Loucy (cell line): ENCODE results near the gene TAS2R40.
A peak's percentile ranks its signal among the peaks of the same experiment; 100 is the strongest.
"Not testable (repeated sequence)": the region's sequence is repeated elsewhere in the genome, so short reads cannot be mapped to it uniquely, and the experiment has no call there.

Source experiments
- H2AFZ ChIP-seq: fragments of 200-600 bp; sonication (generic); 2 replicates; pipeline ENCODE4 v1.6.0; 2016; ENCODE audit warnings: antibody characterized with exemption, mild to moderate bottlenecking, low read length, moderate library complexity
- H3F3A ChIP-seq: fragments of 200-600 bp; 2 replicates; pipeline ENCODE4 v1.6.0; 2016; ENCODE audit warnings: antibody characterized with exemption, low read depth, mild to moderate bottlenecking
- H3K27me3 ChIP-seq: fragments of 200-600 bp; sonication (generic); 2 replicates; pipeline ENCODE4 v1.6.1; 2014; ENCODE audit warnings: low read length, mild to moderate bottlenecking; ENCODE audit not compliant: insufficient read depth, poor library complexity, severe bottlenecking
- H3K36me3 ChIP-seq: fragments of 200-600 bp; sonication (generic); 2 replicates; pipeline ENCODE4 v1.6.1; 2016; ENCODE audit warnings: low read length; ENCODE audit not compliant: insufficient read depth
- H3K4me1 ChIP-seq: fragments of 200-600 bp; sonication (generic); 2 replicates; pipeline ENCODE4 v1.5.1; 2014; ENCODE audit warnings: low read length, mild to moderate bottlenecking; ENCODE audit not compliant: insufficient read depth, poor library complexity, severe bottlenecking
- H3K4me2 ChIP-seq: fragments of 200-600 bp; sonication (generic); 2 replicates; pipeline ENCODE4 v1.6.0; 2014; ENCODE audit warnings: antibody characterized with exemption, low read length, low read depth, mild to moderate bottlenecking; ENCODE audit not compliant: poor library complexity, severe bottlenecking
- H3K4me3 ChIP-seq: fragments of 200-600 bp; sonication (generic); 2 replicates; pipeline ENCODE4 v1.5.1; 2014; ENCODE audit warnings: low read length, mild to moderate bottlenecking, mixed read lengths; ENCODE audit not compliant: poor library complexity, severe bottlenecking
- H3K79me2 ChIP-seq: fragments of 200-600 bp; sonication (generic); 2 replicates; pipeline ENCODE4 v1.6.1; 2014; ENCODE audit warnings: low read length; ENCODE audit not compliant: insufficient read depth
- H3K9ac ChIP-seq: fragments of 200-600 bp; sonication (generic); 2 replicates; pipeline ENCODE4 v1.6.0; 2014; ENCODE audit warnings: mild to moderate bottlenecking, low read depth, low read length, moderate library complexity; ENCODE audit not compliant: poor library complexity, severe bottlenecking
- H3K9me2 ChIP-seq: fragments of 200-600 bp; sonication (generic); replicated peaks from 2 replicates; pipeline ENCODE4 v1.6.1; 2016; ENCODE audit warnings: low read depth, low read length, mixed read lengths
- H3K9me3 ChIP-seq: fragments of 200-600 bp; sonication (generic); 2 replicates; pipeline ENCODE4 v1.6.1; 2014; ENCODE audit warnings: mild to moderate bottlenecking, antibody characterized with exemption, low read length, low read depth; ENCODE audit not compliant: insufficient read depth
- H4K20me1 ChIP-seq: fragments of 200-600 bp; sonication (generic); 2 replicates; pipeline ENCODE4 v1.6.0; 2014; ENCODE audit warnings: antibody characterized with exemption, low read length, mild to moderate bottlenecking; ENCODE audit not compliant: insufficient read depth, poor library complexity, severe bottlenecking
- EZH2phosphoT487 ChIP-seq: fragments of 200-600 bp; IDR thresholded peaks from 2 replicates; pipeline ENCODE4 v1.6.1; 2018; ENCODE audit warnings: antibody characterized with exemption, mild to moderate bottlenecking, moderate library complexity, borderline replicate concordance
- TF ChIP-seq, protein P1 (sequence below): fragments of 200-600 bp; sonication (generic); conservative IDR thresholded peaks from 2 replicates; pipeline ENCODE4 v1.5.1; 2014; ENCODE audit warnings: mild to moderate bottlenecking, antibody characterized with exemption, low read length

TAS2R40 gene

DNA sequence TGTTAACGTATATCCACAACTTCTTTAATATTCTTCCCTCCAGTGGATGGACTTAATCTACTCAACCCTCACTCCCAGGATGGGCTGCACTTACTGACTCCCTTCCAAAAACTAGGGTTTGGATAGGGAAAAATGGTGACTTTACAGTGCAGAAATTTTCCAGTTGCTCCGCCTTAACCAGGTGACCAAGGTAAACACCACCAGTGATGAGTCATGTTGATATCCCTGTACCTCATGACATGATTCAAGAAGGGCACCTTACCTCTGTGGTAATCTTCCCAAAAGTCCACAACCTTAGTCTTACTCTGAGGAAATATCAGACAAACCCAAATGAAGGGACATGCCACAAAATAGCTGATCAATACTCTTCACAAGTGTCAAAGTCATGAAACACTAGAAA is 37.9 kb downstream of the TAS2R40 start:
- Histone ChIP-seq H3K9ac (no peak overlapping the region), H3K4me2 (no peak overlapping the region), H3K4me1 (peaks cover 17% of the 10 kb centered on the region), H3K4me3 (no peak overlapping the region), H3K9me3 (no peaks in the 10 kb centered on the region), H4K20me1 (no peaks in the 10 kb centered on the region), H3K36me3 (no peaks in the 10 kb centered on the region), H3K9me2 (no peaks in the 10 kb centered on the region), H3K27me3 (no peaks in the 10 kb centered on the region), H2AFZ (no peak overlapping the region), H3K79me2 (peaks cover 14% of the 10 kb centered on the region; the same call in 1 of the 2 replicates), H3F3A (no peaks in the 10 kb centered on the region; the same call in 1 of the 2 replicates)
- TF ChIP-seq EZH2phosphoT487: no peak

DNA sequence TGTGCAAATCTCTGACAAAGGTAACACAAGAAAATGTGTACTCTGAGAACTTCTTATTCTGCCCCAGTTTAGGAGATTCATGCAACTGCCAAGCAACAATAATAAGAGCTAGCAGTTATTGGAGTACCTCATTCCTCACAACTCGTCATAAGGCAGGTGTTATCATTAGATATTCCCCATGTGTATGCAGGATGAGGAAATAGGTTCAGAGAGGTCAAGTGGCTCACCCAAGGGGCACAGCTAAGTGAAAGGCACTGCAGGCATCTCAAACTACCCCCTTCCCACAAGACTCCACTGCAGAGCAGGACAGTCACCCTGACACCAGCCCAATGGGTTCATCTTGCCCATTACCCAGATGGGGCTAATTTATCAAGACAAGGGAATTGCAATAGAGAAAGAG is 40.1 kb downstream of the TAS2R40 start:
- H3K4me1 ChIP-seq: peaks cover 22% of the 10 kb centered on the region
- H3F3A ChIP-seq: no peaks in the 10 kb centered on the region; the same call in 1 of the 2 replicates
- H3K4me3 ChIP-seq: no peak overlapping the region
- no peaks in the 10 kb centered on the region for H3K9me3 ChIP-seq
- H3K4me2 ChIP-seq: no peak overlapping the region
- H3K27me3 ChIP-seq: no peaks in the 10 kb centered on the region
- H3K9ac ChIP-seq: no peak overlapping the region
- TF ChIP-seq EZH2phosphoT487: no peak
- TF ChIP-seq, protein P1, sequence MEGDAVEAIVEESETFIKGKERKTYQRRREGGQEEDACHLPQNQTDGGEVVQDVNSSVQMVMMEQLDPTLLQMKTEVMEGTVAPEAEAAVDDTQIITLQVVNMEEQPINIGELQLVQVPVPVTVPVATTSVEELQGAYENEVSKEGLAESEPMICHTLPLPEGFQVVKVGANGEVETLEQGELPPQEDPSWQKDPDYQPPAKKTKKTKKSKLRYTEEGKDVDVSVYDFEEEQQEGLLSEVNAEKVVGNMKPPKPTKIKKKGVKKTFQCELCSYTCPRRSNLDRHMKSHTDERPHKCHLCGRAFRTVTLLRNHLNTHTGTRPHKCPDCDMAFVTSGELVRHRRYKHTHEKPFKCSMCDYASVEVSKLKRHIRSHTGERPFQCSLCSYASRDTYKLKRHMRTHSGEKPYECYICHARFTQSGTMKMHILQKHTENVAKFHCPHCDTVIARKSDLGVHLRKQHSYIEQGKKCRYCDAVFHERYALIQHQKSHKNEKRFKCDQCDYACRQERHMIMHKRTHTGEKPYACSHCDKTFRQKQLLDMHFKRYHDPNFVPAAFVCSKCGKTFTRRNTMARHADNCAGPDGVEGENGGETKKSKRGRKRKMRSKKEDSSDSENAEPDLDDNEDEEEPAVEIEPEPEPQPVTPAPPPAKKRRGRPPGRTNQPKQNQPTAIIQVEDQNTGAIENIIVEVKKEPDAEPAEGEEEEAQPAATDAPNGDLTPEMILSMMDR: no peak
- H3K36me3 ChIP-seq: no peaks in the 10 kb centered on the region
- H4K20me1 ChIP-seq: no peaks in the 10 kb centered on the region
- no peaks in the 10 kb centered on the region for H3K9me2 ChIP-seq
- H3K79me2 ChIP-seq: peaks cover 15% of the 10 kb centered on the region; the same call in 1 of the 2 replicates
- no peak overlapping the region for H2AFZ ChIP-seq

DNA sequence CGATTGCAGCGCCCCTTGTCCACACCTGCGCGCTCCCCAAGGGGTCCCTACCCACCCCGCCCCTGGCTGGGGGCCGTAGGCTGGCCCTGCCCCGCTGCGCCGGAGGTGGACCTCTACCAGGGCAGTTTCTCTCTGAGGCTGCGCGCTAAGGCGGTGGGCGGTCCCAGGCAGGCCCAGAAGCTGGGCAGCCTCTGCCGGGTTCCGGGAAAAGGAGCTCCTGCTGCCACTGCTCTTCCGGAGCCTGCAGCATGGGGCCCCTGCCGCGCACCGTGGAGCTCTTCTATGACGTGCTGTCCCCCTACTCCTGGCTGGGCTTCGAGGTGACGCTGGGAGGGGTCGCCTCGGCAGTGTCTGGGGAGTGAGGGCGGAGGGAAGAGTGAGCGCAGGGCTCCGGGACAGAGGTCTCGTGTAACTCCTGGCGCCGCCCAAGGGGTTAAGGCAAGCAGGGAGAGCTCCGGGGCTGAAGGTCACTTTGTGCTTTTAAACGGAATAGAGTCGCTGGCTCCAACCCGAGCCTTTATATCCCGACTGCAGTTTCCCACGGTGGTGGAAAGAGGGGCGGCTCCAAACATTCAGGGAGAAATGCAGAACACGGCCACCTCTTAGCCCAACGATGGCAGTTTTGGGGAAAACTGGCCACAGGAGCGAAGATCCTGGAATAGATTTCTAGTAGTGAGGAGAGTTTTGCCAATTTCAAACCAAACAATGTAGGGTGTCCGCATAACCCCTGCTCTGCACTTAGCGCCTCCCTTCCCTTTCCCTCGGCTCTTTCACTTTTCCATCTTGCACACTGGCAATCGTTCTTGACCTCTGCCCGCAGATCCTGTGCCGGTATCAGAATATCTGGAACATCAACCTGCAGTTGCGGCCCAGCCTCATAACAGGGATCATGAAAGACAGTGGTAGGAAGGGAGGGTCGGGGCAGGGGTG is 41.7 kb downstream of the TAS2R40 start, which contains the start of gene GSTK1:
TSS of gene GSTK1 (plus strand) at position 176 of the 930 bp plus-strand sequence. CDS start at position 249, 73 bp downstream.
- Histone ChIP-seq H3K36me3 (peaks cover 7% of the 10 kb centered on the region; the same call in 1 of the 2 replicates), H3K79me2 (peaks cover 15% of the 10 kb centered on the region; the same call in 1 of the 2 replicates), H3K9me3 (no peaks in the 10 kb centered on the region), H3K9me2 (no peaks in the 10 kb centered on the region), H3K4me2 (peak within 1 kb of the TSS; percentile 94), H3K9ac (peak within 1 kb of the TSS; percentile 82), H4K20me1 (no peaks in the 10 kb centered on the region), H3K27me3 (no peaks in the 10 kb centered on the region), H3K4me1 (peaks cover 22% of the 10 kb centered on the region), H3K4me3 (peak within 1 kb of the TSS; percentile 89), H3F3A (no peaks in the 10 kb centered on the region), H2AFZ (peak within 1 kb of the TSS; percentile 93)
- TF ChIP-seq, protein P1: no peak
- no peak for TF ChIP-seq EZH2phosphoT487

DNA sequence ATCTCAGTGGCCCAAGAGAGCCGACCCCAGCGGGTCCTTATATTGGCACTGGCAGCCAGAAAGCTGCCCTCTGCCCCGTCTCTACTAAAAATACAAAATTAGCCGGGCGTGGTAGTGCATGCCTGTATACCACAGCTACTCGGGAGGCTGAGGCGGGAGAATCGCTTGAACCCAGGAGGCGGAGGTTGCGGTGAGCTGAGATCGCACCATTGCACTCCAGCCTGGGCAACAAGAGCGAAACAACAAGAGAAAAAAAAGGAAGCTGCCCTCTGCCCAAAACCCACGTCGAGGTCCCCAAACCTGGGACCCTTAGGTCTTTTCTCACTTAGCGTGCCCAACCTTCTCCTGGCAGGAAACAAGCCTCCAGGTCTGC is 42.3 kb downstream of the TAS2R40 start:
- Histone ChIP-seq H3K4me2 (peak overlapping the region; percentile 94), H3K9ac (peak overlapping the region; percentile 82), H3K4me1 (peaks cover 22% of the 10 kb centered on the region), H3K4me3 (peak overlapping the region; percentile 89), H3K79me2 (peaks cover 15% of the 10 kb centered on the region; the same call in 1 of the 2 replicates)
- not testable (repeated sequence) for H2AFZ ChIP-seq, H4K20me1 ChIP-seq, H3F3A ChIP-seq, H3K27me3 ChIP-seq, H3K36me3 ChIP-seq, H3K9me2 ChIP-seq, H3K9me3 ChIP-seq
